Large intestine (tissue), 3 donors: ENCODE data around the gene C14orf180. TPM values are rescaled to one million over a fixed set of nuclear protein-coding genes. Genes with fewer than 3 reads are reported as not detected.
"Not testable (repeated sequence)": the region's sequence is repeated elsewhere in the genome, so short reads cannot be mapped to it uniquely, and the experiment has no call there.

Experiments used
- DNase-seq, 2 donors: peaks; one replicate each; pipeline versions ENCODE4 v3.0.0 to v3.0.0-alpha.2; 2013
- H3K27ac ChIP-seq: one replicate; pipeline ENCODE4 v1.5.1; 2013; ENCODE audit warnings: low read length
- H3K27me3 ChIP-seq: 2 replicates; pipeline ENCODE4 v1.6.1; 2013; ENCODE audit warnings: low read length; ENCODE audit not compliant: control insufficient read depth, insufficient read depth
- H3K36me3 ChIP-seq: 2 replicates; pipeline ENCODE4 v1.6.1; 2013; ENCODE audit warnings: low read length; ENCODE audit not compliant: control insufficient read depth, insufficient read depth
- H3K4me1 ChIP-seq: one replicate; pipeline ENCODE4 v1.6.1; 2013; ENCODE audit warnings: low read length; ENCODE audit not compliant: control insufficient read depth, insufficient read depth
- H3K4me3 ChIP-seq: one replicate; pipeline ENCODE4 v1.5.1; 2013; ENCODE audit warnings: low read length
- H3K9me3 ChIP-seq: one replicate; pipeline ENCODE4 v1.6.1; 2013; ENCODE audit warnings: mild to moderate bottlenecking, low read depth, low read length, moderate library complexity; ENCODE audit not compliant: control insufficient read depth
- WGBS: methylation state at CpG from one replicate; pipeline ENCODE4 v1.1.5; 2013; ENCODE audit warnings: low lambda C conversion rate; ENCODE audit not compliant: insufficient coverage; 5-methylcytosine and 5-hydroxymethylcytosine counted together
- polyA plus RNA-seq: library from polyadenylated mRNA; unstranded; fragments of 120-200 nt; gene quantifications from one replicate; pipeline ENCODE4 v1.2.1, GENCODE V29; 2013

The C14orf180 gene
- polyA plus RNA-seq, 1 donor, result 0.22 TPM

DNA sequence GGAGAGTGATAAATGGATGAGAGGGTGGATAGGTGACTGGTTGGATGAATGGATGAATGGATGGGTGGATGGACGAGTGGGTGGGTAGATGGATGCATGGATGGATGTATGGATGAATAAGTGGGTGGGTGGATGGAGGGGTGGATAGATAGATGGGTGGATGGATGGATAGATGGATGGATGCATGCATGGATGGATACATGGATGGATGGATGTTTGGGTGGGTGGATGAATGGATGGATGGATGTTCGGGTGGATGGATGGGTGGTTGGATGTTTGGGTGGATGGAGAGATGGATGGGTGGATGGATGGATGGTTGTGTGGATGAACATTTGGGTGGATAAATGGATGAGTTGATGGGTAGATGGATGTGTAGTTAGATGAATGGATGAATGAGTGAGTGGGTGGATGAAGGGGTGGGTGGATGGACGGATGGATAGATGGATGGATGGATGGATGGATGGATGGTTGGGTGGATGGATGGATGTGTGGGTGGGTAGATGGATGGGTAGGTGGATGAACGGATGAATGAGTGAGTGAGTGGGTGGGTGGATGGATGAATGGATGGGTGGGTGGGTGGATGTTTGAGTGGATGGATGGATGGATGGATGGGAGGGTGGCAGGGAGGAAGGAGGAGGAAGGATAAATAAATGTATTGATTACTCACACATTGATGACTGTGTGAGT is 34.7 kb downstream of the C14orf180 start:
- Histone ChIP-seq H3K36me3 (no peaks in the 10 kb centered on the region), H3K27me3 (peaks cover 6% of the 10 kb centered on the region), H3K4me3 (no peak overlapping the region), H3K4me1 (no peaks in the 10 kb centered on the region), H3K27ac (no peak overlapping the region), H3K9me3 (no peaks in the 10 kb centered on the region)
- DNase-seq, result no peak
- 87% methylated on average over 2 of the region's 4 CpGs for WGBS

DNA sequence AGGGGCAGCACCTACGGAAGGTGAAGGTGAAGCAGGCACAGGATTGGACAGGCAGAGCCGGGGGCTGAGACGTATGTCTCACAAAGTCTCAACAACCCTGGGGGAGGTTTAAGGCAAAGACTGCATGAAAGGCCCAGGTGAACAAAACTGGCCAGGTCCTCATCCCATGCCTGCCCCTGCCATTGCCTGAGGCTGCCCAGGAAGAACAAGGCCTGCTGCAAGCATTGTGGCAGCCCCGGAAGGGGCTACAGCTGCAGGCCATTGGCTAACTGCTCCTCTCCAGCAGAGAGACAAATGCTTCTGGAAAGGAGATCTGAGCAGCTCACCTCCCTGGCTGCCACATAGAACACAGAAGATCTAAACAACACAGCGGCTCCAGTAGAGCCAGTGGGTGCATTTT is 45.4 kb downstream of the C14orf180 start:
- no peaks in the 10 kb centered on the region for H3K4me1 ChIP-seq
- H3K36me3 ChIP-seq, result no peaks in the 10 kb centered on the region
- no peaks in the 10 kb centered on the region for H3K9me3 ChIP-seq
- WGBS, result no CpG with 5 or more reads among the region's 5 CpGs
- H3K27me3 ChIP-seq, result peaks cover 5% of the 10 kb centered on the region
- H3K27ac ChIP-seq, result no peak overlapping the region
- H3K4me3 ChIP-seq, result no peak overlapping the region
- no peak for DNase-seq

DNA sequence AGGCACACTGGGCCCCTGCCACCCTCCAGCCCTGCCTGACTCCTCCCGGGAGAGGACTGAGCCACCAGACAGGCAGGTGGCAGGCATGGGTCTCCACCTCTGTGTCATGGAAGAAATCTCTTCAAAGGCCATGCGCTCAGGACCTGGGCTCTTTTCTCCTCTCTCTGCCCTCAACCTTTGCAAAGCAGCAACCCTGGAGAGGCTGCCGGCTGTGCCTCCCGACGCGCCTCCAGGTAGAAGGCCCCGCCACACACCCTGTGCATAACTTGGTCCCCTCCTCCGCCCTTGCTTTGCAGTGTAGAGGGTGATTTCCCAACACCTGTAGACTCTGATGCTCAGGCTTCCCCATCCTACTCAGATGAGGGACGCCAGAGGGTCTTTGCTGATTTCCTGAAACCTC is 53.2 kb downstream of the C14orf180 start:
- Histone ChIP-seq H3K9me3 (no peaks in the 10 kb centered on the region), H3K36me3 (no peaks in the 10 kb centered on the region), H3K27me3 (peaks cover 6% of the 10 kb centered on the region), H3K4me3 (no peak overlapping the region), H3K4me1 (no peaks in the 10 kb centered on the region), H3K27ac (no peak overlapping the region)
- no CpG with 5 or more reads among the region's 9 CpGs for WGBS
- DNase-seq, result no peak

DNA sequence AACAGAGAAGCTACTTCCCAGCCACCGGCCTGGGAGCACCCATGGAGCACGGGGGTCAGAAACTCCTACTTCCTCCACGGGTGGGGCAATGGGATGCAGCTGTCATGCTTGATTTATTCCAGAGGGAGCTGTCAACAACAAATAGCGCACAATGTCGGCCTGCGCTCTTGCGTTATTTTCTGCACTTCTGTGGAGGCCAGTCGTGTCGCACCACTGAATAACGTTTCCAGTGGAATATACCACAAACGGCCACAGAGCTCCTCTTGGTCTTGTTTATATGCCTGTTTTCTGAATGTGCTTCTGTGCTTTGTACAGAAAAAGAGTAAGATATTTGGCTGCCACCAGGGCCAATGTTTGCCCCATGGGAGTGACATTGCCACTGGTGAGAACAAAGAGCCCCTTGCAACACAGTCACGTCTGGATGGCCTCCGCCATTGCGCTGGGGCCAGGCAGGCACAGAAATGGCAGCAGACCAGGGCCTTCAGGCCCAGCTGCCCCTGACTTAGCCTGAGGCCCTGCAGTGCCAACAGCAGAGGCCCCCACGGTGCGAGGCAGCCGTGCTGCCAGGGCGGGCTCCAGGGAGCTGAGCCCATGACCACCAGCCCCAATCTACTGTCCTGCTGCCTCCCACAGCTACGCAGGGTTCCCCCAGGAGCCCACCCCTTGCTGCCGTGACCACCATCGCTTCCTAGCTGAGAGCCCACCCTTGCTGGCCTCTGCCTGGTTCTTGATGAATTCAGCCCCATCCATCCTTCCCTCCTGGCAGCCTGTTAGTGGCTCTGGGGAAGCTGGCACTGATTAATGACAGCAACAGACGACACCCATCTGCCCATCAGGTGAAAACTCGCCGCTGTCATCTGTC is 53.9 kb downstream of the C14orf180 start:
- no peak overlapping the region for H3K4me3 ChIP-seq
- no CpG with 5 or more reads among the region's 24 CpGs for WGBS
- H3K27me3 ChIP-seq, result peaks cover 10% of the 10 kb centered on the region
- no peak for DNase-seq
- H3K36me3 ChIP-seq, result no peaks in the 10 kb centered on the region
- H3K9me3 ChIP-seq, result no peaks in the 10 kb centered on the region
- no peak overlapping the region for H3K27ac ChIP-seq
- H3K4me1 ChIP-seq, result no peaks in the 10 kb centered on the region

DNA sequence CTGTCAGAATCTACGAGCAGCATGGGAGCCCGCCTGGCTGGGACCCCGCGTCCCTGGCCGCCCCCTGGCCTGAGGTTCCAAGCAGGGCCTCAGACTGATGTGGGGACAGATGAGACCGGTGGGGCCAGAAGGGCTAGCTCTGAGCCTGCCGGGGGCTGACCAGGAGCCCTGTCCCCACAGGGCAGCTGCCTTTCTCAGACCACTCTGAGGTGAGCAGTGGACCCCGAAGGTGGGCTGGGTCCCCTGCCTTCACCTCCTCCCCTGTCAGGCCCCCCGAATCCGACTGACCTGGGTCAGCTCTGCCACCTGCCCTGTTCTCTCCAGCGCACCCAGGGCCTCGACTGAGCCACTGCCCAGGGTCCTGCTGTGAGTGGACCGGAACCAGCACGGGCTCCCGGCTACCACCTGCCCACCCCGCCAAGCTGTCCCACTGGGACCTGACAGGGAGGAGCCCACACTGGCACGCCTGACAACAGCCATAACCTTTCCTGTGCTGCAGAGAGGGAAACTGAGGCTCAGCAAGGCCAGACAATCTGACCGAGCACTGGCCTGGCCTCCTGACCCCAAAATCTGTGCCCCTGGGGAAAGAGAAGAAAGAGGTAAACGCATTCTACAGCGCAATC is 54.7 kb downstream of the C14orf180 start:
- no peaks in the 10 kb centered on the region for H3K4me1 ChIP-seq
- peaks cover 18% of the 10 kb centered on the region for H3K27me3 ChIP-seq
- H3K27ac ChIP-seq, result no peak overlapping the region
- no peaks in the 10 kb centered on the region for H3K9me3 ChIP-seq
- no peak overlapping the region for H3K4me3 ChIP-seq
- DNase-seq, result no peak
- H3K36me3 ChIP-seq, result no peaks in the 10 kb centered on the region
- WGBS, result no CpG with 5 or more reads among the region's 20 CpGs

DNA sequence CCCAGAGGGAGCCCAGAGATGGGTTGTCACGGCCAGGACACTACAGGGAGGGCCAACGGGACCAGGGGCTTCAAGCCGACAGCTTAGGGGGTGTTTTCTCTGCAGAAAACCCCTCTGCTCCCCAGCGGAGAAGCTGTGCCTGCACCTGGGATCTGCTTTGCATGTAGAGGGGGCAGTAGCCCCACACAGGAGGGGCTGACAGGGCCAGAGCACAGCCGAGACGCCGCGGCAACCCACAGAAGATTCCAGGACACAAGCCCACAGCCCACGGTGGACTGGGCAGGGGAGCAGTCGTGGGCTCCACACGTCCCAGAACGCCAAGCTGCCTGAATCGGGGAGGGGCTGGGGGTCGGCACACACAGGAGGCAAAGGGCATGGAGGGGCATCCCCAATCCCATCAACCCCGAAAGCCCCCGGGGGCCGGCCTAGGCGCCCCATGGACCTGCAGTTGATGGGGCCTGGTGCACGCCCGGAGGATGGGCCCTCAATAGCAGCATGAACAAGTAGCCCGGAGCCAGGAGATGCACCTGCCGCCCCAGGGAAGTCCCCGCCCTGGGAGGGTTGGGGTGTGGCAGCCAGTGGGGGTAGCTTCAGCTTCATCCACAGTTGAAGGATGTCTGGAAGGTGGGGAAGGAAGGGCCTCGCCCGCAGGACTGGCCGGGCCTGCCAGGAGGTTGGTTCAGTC is 55.5 kb downstream of the C14orf180 start:
- DNase-seq, result no peak
- no peak overlapping the region for H3K27ac ChIP-seq
- H3K4me1 ChIP-seq, result no peaks in the 10 kb centered on the region
- H3K4me3 ChIP-seq, result no peak overlapping the region
- no peaks in the 10 kb centered on the region for H3K9me3 ChIP-seq
- no CpG with 5 or more reads among the region's 26 CpGs for WGBS
- peaks cover 24% of the 10 kb centered on the region for H3K27me3 ChIP-seq
- H3K36me3 ChIP-seq, result no peaks in the 10 kb centered on the region

DNA sequence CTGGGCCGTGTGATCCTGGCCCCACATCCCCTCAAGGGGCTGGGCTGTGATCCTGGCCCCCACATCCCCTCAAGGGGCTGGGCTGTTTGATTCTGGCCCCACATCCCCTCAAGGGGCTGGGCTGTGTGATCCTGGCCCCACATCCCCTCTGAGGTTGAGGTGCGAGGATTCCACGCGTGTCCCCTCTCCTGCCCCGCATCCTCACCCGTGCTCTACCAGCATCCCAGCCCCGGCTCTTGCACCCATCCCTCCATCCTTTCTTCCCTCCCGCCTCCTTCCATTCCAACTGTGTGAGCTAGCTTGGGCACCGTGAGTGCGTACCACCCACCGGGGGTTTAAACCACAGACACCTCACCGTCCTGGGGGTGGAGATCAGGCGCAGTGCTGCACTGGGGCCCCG is 56.2 kb downstream of the C14orf180 start:
- Histone ChIP-seq H3K4me3 (no peak overlapping the region), H3K9me3 (no peaks in the 10 kb centered on the region), H3K27ac (no peak overlapping the region), H3K27me3 (peaks cover 24% of the 10 kb centered on the region), H3K4me1 (no peaks in the 10 kb centered on the region), H3K36me3 (no peaks in the 10 kb centered on the region)
- WGBS, result no CpG with 5 or more reads among the region's 14 CpGs
- no peak for DNase-seq

DNA sequence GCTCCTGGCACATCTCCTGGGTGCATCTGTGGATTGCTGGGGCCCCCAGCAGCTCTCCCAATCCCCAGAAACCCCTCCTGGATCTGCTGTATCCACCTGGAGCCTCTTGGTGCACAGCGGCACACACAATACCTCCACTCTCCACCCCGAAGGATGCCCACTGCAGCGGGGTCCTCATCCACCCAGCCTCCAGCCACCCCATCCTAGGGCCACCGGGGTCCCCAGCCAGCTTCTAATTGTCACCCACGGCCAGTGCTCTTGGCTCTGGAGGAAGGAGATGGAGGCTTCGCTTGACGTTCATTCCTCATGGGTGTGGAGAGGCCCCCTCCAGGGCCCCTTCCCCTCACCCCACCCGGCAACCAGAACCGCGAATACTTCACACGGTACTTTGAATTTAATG is 56.6 kb downstream of the C14orf180 start:
- Histone ChIP-seq H3K27ac (no peak overlapping the region), H3K4me1 (no peaks in the 10 kb centered on the region), H3K27me3 (peaks cover 24% of the 10 kb centered on the region), H3K36me3 (no peaks in the 10 kb centered on the region), H3K4me3 (no peak overlapping the region), H3K9me3 (no peaks in the 10 kb centered on the region)
- no peak for DNase-seq
- no CpG with 5 or more reads among the region's 11 CpGs for WGBS

DNA sequence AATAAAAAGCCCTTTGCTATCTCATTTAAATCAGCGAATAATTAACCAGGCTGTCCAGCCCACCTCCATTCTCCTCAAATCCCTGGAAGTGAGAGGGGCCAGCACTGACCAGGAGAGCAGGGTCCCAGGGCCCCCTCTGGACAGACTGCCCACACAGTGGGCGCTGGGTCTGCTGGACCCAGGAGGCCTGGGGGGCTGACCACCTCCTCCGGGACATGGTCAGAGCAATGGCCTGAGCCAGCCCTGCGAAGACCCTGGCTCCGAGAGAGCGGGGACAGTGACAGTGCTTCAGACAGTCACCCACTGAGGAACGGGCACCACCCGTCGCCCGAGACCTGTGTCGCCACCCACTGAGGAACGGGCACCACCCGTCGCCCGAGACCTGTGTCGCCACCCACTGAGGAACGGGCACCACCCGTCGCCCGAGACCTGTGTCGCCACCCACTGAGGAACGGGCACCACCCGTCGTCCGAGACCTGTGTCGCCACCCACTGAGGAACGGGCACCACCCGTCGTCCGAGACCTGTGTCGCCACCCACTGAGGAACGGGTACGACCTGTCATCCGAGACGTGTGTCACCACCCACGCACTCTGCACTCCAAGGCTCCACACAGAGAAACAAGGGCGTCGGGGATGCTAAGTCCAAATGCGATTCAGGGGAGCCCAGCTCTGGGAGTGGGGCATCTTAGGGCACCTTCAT is 57.4 kb downstream of the C14orf180 start:
- not testable (repeated sequence) for H3K9me3 ChIP-seq, H3K4me1 ChIP-seq, DNase-seq, H3K4me3 ChIP-seq, H3K36me3 ChIP-seq, H3K27ac ChIP-seq
- 80% methylated on average over 1 of the region's 39 CpGs for WGBS
- H3K27me3 ChIP-seq, result peaks cover 21% of the 10 kb centered on the region
